Sigmoid colon (tissue), 3 donors: ENCODE measurements around the gene ERCC6L.

ENCODE experiments used
- CTCF ChIP-seq, 4 experiments: fragments of 450-650 bp in 3 of 4; fragments of 200-600 bp in 1 of 4; IDR thresholded peaks; one replicate each; pipeline ENCODE4 v1.5.1; 2016 to 2019; ENCODE audit warnings: antibody characterized with exemption in 4 of 4, mild to moderate bottlenecking in 3 of 4, moderate library complexity in 2 of 4
- POLR2A ChIP-seq, 2 donors: fragments of 450-650 bp; IDR thresholded peaks; one replicate each; pipeline ENCODE4 v1.6.1; 2016; ENCODE audit warnings: antibody characterized with exemption in 2 of 2, mild to moderate bottlenecking in 2 of 2, moderate library complexity in 2 of 2

- TF ChIP-seq CTCF (IDR thresholded peaks at IDR 0.05), result no peak
- no peak for TF ChIP-seq POLR2A (IDR thresholded peaks at IDR 0.05)
Observed at GRCh38 chrX:72253686-72254085, 14.9 kb upstream of the ERCC6L start.
